Activated effector memory CD4-positive, alpha-beta T cell treated with Interleukin-2 at 50 U/mL for 16 hours (primary cell): ENCODE results near the gene TSPAN5.

Experiments used
- DNase-seq: peaks from one replicate; pipeline ENCODE4 v3.0.0-alpha.2; 2020

TSPAN5 gene

DNA sequence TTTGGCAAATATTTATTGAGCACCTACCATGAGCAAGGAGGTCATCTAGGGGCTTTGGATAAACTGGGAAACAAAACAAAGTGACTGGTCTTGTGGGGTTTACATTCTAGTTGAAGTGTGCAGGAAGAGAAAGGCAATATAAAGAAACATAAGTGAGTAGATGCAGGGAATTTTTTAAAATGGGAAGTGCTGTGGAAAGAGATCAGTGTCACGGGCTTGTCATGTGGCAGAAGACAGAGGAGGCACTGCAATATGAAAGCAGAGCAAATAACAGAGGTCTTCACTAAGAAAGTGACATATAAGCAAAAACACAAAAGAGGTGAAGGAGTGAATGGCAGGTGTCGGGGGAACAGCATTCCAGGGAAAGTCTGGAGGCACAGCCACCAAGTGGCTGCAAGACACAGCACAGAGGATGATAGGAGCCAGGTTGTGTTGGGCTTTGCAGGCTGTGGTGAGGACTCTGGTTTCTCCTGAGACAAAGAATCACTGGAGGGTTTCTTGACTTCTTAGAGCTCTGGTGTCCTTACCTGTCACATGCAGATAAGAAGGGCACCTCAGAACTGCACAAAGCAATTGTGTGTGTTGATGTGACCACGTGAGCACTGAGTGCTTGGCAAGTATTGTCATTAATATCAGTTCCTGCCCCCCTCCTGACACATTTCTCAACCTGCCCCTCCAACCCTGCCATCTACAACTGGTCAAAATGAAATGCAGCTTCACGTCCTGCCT is 143.5 kb downstream of the TSPAN5 start:
- DNase-seq = no peak

DNA sequence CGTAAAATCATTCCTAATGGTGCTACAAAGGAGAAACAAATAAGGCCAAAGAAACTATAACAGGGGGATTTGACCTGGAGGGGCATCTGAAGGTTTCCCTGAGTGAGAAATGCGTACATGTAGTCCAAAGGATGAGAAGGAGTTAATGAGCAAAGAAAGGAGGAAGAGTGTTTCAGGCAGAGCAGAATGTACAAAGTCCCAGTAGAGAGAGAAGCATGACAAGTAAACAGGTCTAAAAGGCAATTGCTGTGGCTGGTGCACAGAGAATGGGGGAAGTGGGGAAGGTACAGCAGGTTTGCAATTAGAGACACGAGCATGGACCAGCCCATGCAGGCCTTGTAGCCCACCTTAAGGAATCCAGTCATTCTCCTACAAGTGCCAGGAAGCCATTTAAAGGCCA is 145.5 kb downstream of the TSPAN5 start:
- no peak for DNase-seq

DNA sequence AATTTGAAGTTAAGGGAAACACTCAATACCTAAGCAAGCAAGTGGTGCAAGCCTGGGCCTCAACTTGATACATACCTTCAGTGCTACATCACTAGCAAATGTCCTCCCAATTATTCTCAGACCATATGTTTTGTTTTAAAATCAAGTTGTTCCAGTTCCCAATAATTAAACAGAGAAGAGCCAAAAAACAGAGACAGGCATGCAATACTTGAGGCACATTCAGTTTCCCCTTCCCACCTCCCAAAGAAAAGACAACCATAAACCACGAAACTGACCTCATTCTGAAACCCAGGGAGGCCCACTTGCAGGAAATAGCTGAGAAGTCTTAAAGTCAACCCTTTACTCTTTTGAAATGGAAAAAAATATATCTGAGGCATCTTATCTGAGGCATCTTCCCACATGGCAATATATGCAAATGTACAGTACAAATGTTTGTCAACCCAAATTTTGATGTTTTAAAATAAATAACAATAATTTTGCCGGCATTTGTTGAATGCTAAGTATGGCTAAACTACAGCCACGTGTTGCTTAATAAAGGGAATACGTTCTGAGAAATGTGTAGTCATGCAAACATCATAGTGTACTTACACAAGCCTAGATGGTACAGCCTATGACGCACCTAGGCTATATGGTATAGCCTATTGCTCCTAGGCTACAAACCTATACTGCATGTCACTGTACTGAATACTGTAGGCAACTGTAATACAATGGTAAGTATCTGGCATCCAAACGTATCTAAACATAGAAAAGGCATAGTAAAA is 147.5 kb downstream of the TSPAN5 start:
- no peak for DNase-seq

DNA sequence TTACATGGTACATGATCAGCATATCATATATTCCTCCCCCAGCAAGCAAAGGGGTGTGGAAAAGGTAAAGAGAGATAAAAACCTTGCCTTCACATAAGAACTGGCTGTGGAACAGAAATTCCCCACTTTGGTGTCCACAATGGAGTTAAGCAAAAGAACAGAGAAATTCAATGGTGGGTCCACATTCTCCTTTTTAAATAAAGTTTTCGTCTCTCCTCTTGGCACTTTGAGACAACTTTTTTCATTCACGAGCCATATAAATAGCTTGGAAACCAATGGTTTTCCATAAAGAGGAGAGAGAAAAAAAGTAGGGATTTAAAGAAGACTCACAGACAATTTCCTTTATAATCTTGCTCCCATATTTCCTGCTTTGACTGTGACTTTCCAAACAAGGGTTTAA is 148.1 kb downstream of the TSPAN5 start:
- DNase-seq = no peak

DNA sequence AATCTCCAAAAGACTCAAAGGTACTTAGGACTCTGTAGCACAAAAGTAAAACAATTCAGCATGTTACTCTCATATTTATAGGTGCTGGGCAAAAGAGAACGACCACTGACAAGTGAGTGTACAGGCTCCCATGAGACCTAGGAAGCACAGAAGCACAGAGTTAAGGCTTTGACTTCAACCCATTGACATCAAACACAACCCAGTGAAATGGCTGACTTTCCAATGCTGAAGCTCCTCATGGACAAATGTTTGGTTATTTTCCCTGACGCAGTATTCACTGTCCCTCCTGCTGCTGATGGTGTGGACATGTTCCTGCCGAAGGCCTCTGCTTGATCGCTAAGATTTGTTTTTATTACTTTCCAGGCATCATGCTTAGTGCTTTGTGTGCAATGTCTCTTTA is 148.7 kb downstream of the TSPAN5 start:
- no peak for DNase-seq

DNA sequence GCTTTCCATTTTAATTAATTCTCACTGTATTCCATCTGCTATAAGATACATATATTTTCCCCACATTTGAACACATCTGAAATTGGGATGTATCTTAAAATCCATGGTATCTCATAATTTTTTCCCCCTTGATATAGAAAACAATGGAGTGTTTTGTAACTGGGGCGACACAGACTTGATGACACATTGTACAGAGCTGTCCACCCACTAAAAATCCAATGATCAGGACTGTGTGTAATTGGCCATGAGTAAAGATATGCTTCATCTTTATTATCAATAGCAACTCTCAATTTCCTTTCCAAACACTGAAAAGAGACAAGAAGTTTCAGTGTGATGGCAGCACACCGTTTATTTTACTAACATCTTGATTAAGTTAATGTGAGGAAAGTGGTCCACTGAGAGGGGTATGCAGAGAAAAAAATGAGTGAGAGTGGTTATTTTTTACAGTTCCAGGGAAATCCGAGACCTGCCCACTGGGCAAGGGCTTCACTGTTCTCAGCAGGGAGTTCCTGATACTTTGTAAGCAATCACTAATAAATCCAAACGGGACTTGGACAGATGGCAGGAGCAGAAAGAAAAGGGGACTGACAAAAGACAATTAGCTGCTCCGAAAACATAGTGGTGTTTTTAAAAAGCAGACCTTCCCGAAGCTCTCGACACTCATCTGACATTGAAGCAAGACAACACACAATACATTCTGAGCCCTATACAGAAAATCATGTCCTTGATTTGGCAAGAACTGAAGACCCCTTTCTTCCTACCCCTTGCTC is 149.4 kb downstream of the TSPAN5 start:
- DNase-seq = no peak

DNA sequence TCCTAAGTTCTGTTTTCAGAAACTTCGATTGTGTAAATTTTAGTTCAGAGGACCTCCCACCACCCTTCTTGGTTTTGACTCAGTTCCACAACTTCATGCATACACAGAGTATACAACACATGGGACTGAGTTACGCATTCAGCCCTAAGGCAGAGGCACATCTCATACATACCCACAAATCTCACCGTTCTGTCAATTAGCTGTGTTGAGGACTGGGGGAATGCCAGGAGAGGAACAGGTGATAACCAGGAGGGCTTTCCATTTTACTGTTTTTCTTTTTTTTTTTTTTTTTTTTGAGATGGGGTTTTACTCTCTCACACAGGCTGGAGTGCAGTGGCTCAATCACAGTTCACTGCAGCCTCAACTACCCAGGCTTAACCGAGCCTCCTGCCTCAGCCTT is 150.2 kb downstream of the TSPAN5 start:
- DNase-seq = no peak

DNA sequence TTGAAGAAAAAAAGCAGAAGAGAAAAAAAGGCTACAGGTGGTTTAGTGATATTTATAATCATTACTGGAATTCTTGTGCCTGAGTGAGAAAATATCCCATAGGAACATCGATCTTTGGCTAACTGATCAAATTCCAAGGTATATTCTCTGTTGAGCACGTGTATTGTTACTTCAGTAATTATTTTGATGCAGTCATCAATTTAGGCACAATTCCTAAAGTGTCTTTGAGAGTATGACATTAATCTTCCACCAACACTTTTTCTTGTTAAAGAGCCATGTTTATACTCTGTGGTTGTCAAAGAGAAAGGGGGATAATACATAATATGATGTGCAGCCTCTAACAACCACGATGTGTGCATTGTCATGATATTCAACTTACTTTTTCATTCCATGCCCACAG is 151.1 kb downstream of the TSPAN5 start:
- no peak for DNase-seq

DNA sequence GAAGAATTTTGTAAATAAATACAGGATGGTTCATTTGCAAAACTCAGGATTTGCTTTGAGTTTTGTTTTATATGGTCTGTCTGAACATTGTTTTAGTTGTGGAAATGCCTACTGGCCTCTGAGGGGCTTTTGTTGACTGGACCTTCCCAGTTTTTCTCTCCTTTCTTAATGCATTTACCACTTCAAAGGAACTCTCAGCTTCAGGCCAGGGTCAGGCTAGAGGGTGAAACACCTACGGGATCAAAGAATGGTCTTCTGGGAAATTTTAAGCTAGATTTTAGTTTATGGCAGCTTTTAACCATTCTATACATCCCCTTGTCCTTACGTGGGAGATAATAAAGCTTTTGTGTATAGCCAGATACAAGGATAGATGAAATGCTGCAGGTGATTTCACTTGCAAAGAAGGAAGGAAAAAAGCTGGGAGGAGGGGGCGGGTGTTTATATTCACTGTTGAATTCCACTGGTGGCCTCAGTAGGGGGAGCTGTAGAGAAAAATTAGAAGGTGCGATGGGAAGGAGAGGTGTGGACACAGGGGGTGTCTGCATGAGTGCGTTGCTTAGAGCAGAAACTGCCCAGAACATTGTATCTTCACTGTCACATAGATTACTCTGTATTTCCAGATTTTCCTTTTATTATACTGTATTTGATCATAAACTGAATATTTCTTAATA is 151.8 kb downstream of the TSPAN5 start:
- DNase-seq = no peak

DNA sequence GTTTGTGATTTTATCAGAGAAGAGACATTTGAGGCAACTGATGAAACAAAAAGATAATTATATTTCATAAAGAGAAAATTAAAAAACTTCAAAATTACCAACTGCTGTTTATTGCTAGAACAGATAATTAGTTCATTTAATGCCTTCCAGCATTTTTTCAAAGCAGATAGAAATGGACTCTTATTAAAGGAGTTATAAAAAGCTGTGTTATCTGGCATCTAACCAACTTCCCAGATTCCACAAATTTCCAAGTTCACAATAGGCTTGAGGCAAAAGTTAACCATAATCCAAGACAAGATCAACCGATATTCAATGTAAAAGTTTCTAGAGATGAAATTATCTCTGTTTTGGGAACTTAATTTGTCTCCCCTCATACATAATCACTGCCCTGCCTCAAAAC is 152.4 kb downstream of the TSPAN5 start:
- DNase-seq = no peak

DNA sequence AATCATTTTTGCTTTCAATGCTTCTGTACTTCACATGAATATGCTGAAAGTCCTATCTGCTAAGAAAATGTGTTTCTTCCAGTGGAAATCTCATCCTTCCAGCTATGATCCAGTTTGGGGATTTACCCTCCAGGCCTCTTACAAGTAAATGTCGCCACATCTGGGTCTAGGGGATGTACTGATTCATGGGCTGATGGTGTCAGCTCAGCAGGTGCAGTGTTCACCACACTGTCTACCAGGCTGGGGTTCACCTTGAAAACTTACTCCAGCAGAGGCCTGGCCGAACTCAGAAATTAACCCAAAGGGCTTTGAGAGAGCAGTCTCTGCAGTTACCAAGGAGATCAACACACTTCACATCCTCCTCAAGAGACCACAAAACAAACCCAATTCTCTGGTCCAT is 154.3 kb downstream of the TSPAN5 start:
- no peak for DNase-seq

DNA sequence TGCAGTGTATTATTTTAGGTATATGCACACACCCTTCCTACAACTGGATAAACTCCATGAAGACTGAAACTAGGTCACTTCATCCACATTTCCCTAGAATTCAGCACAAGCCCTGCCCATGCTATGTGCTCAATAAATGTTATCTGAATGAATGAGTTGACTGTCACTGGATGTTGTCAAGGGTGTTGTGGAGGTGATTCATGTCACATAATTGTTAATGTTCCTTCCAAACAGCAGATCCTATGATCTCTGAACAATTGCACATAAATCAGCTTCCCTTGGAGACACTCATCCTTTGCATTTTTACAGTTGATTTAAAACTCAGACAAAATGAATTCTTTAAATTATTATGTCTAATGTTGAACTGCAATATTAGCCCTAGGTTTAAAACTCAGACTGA is 154.7 kb downstream of the TSPAN5 start:
- no peak for DNase-seq

DNA sequence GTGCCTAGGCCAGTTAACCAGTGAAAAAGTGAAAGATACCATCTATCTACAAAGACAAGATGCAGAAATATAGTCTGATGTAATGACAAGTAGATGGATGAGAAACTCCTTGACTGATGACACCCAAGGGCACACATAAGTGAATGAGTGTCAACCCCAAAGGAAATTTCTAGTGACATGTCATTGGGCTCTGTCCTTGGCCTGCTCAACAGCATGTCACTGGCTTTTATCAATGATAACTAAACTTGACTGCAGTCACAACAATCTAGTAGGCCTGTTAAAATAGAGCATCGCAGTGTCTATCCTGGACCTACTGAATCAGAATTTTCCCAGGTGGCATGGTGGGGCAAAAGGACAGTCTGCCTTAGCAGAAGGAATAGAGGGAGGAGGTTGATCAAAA is 155.8 kb downstream of the TSPAN5 start:
- DNase-seq = no peak

DNA sequence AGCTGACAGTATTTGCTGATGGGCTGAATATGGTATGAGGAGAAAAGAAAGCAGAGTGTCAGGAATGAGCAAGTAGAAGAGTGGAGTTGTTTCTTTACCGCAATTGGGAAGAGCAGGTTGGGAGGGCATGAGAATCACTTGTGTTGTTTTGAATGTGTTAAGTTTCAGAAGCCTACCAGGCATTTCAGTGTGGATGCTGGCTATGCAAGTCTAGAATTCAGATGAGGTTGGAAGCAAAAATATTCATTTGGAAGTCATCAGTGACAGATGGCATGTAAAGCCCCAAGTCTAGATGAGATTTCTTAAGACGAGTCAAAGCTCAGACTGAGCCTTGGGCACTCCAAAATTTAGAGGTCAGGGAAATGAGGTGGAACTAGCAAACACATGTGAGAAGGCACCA is 156.4 kb downstream of the TSPAN5 start:
- DNase-seq = no peak

DNA sequence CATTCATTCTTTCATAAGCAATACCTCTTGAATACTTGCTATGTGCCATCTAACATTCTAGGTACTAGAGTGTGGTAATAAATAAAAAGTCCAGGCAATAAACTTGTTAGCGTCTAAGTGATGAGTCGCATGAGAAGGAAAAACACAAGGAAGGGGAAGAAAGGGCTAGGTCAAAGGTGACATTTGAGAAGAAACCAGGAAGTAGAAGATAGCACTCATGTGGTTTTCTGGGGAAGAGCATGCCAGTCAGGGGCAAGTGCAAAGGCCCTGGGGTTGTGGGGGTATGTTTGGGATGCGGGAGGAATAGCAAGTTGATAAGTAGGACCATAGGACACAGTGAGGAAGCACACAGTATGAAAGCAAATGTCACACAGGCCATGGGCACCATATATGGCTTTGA is 157.0 kb downstream of the TSPAN5 start:
- DNase-seq = no peak

DNA sequence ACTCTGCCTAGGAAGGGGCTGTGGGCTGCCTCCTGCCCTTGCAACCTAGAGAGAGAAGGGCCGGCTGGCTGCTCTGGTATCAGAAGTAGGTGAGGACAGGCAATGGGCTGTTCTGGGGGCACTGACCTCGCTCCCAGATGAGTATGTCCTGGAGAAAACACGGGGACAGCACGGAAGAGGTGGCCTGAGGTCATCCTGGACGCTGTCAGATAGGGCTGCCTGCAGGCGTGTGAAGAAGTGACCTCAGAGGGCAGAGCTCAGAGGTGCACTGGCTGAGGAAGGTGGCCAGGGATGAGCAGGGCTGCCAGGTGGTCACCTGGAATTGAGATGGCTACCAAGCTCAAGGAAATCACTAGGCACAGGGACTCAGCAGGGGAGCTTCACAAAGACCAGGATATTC is 159.6 kb downstream of the TSPAN5 start:
- no peak for DNase-seq

DNA sequence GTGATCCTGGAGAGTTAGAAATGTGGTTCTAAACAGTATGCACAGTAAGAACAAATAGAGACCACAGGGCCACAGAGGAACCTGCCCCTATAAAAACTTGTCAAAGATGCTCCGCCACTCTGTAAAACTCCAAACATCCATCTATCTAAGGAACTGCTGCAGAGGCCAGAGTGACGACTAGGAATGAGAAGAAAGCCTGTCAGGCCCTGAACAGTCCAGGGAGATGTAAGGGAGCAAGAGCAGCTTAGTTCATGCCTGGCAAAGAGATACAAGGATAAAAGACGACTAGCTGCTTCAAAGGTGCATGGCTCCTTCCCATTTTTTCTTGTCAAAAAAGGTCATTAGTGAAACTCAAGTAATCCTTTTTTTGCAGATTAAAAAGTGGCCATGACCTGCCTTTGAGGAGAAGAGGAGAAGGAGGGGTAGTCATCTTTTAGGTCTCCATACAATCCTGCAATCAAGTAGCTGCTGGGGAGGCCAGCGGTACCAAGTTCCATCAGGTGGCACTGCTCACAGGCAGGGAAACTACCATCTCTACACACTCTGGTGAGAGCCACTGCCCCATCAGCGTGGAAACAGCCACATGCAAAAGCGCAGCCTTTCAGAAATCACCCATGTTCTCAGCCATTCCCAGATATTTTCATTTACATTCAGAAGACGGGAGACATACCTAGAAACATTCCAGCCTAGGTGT is 162.1 kb downstream of the TSPAN5 start:
- no peak for DNase-seq

DNA sequence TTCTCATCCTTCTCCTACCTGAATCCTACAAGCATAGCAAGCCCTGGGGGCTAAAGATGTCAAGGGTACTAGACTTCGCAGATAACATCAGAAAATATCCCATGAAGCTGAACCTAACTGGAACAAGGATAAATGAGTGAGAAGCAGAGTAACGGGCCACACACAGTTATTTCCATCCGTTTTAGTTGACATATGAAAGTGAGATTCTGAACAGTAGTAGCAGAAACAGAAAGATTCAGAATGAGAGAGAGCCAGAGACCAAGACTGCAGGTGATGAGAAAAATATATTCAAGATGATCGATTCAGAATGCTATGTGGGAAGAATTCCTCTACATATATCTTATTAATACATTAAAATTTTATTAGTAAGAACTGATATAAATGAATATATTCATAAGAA is 165.1 kb downstream of the TSPAN5 start:
- no peak for DNase-seq

DNA sequence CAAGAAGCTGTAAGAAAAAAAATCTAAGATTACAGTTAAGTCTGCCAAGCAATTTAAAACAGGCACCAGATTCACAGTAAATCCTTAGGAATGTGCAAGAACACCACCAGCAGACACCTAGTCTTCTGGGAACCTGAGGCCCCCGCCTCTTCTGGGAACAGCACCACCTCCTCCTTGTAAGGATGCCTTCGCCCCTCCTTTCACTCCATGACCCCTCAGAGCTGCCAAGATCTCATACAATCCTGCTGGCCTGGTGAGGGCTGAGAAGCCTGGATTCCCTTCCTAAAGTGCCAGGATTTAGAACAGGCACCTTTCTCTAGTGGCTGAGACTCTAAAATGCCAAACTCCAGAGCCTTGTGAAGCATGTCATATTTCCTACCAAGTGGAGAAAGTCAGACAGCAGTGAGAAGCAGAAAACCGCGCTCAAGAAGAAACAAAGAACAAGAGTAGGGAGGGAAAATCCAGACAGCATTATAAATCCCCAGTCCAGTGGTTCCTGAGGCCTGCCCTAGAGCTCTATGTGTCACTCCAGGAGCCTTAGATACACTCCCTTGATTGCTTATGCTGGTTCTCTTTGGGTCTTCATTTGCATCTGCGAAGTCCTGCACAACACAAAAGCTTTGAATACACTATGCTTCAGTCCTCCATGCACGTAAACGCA is 166.4 kb downstream of the TSPAN5 start:
- no peak for DNase-seq

DNA sequence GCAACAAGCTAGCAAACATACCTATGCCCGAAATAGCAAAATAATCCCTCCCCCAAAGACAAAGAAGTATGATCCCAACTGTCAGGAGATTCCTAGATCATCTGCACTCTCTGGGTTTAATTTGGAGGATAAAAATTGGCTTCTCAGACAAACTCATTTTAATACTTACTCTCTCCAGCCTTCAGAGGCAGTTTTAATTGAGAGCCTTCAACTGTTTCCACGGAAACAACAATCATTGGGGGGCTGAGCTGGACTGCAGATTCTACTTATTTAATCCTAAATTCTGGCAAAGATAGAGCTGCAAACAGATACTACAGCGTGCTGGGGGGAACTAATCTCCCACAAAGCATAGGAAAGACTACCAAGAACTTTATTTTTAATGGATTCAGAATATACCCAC is 168.2 kb downstream of the TSPAN5 start:
- DNase-seq = no peak

DNA sequence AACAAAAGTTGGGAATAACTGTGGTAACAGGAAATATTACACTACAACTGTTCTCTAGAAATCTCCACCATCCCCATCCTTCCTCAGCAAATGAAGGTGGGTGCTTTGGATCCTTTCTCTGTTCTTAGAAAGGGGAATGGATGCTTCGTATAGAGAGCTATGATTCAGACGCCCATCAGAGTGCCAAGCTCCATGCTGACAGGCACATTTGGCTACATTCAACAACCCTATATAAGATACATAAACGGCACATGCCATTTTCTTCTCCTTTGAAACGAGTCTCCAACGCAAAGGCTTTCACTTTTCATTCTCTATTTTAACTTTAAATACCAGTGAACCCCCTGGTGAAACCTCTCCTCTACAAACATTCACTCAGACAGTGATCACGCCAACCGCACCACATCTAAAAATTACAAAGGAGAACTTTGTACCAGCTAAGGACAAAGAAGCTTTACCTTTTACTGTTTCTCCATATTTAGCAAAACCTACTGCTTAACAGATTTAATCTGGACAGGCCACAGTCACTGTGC is 172.5 kb downstream of the TSPAN5 start:
- no peak for DNase-seq

DNA sequence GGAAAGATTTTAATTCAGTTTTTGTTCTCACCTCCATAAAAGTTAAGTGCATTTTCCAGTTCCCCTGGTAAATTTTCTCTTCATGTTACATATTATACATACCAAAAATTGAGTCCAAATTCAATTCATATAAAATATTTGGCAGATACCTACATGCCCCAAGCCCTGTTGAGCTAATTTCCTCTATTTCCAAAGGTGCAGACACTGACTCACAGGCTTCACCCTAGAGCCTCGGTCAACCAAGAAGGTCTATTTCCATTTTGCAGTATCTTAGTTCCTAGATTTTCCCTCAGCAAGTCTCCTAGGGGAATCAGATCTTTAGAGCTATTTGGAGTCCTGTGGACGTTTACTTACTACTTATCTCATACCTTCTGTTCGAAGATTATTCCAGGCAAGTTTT is 174.4 kb downstream of the TSPAN5 start:
- no peak for DNase-seq
